Esophagus muscularis mucosa (tissue), 4 donors: ENCODE data around the gene ABHD16B. TPM values are rescaled to one million over a fixed set of nuclear protein-coding genes. Genes with fewer than 3 reads are reported as not detected.

Experiments used
- DNase-seq: peaks from one replicate; pipeline ENCODE4 v3.0.0-alpha.2; 2017; ENCODE audit errors: extremely low spot score
- H3K27ac ChIP-seq, 4 donors: fragments of 200-600 bp; sonication (generic); replicated peaks in 1 of 4; 1 replicate in 3 of 4; 2 replicates in 1 of 4; pipeline ENCODE4 v1.5.1; 2016 to 2019; ENCODE audit warnings: mild to moderate bottlenecking in 1 of 4
- H3K27me3 ChIP-seq, 4 donors: fragments of 200-600 bp; sonication (generic); one replicate each; pipeline versions ENCODE4 v1.5.1 to v1.6.0; 2016 to 2019
- H3K36me3 ChIP-seq, 4 donors: fragments of 200-600 bp; sonication (generic); one replicate each; pipeline ENCODE4 v1.5.1; 2016 to 2019
- H3K4me1 ChIP-seq, 4 donors: fragments of 200-600 bp; sonication (generic); one replicate each; pipeline ENCODE4 v1.5.1; 2016 to 2019
- H3K4me3 ChIP-seq, 4 donors: fragments of 200-600 bp; sonication (generic); 1 replicate in 2 of 4; 2 replicates in 2 of 4; pipeline ENCODE4 v1.5.1; 2016 to 2019; ENCODE audit warnings: mild to moderate bottlenecking in 4 of 4, moderate library complexity in 1 of 4
- H3K9me3 ChIP-seq, 4 donors: fragments of 200-600 bp; sonication (generic); 1 replicate in 3 of 4; 2 replicates in 1 of 4; pipeline ENCODE4 v1.5.1; 2016 to 2019
- EP300 ChIP-seq: sonication (generic); formaldehyde crosslinking; IDR thresholded peaks from one replicate; pipeline ENCODE4 v1.6.1; 2017; ENCODE audit warnings: antibody characterized with exemption
- POLR2A ChIP-seq: fragments of 450-650 bp; IDR thresholded peaks from one replicate; pipeline ENCODE4 v1.6.1; 2017; ENCODE audit warnings: antibody characterized with exemption, moderate library complexity, mild to moderate bottlenecking, low read depth
- POLR2AphosphoS5 ChIP-seq, 2 donors: sonication (generic); formaldehyde crosslinking; IDR thresholded peaks; one replicate each; pipeline ENCODE4 v1.6.1; 2017; ENCODE audit warnings: antibody characterized with exemption in 2 of 2
- WGBS: methylation state at CpG from one replicate; pipeline ENCODE4 v1.1.5; 2018; 5-methylcytosine and 5-hydroxymethylcytosine counted together
- intact Hi-C: fragments of 100-400 bp; cut with DNase I; formaldehyde crosslinking; loops from one replicate; pipeline ENCODE4 v1.15.1; 2023
- total RNA-seq, 4 donors: library from RNA; depleted of rRNA; stranded (reverse); fragments of >200 nt; gene quantifications; one replicate each; pipeline versions ENCODE4 v1.1.0 to v1.2.1, GENCODE V29; 2016
- TF ChIP-seq, protein P1 (sequence below), 3 experiments: fragments of 200-600 bp in 2 of 3; fragments of 450-650 bp in 1 of 3; sonication (generic) in 2 of 3; IDR thresholded peaks; one replicate each; pipeline ENCODE4 v1.5.1; 2017 to 2019; ENCODE audit warnings: antibody characterized with exemption in 3 of 3, mild to moderate bottlenecking in 2 of 3, moderate library complexity in 1 of 3

Gene ABHD16B
- total RNA-seq, 4 donors from 2014 or later = not detected

DNA sequence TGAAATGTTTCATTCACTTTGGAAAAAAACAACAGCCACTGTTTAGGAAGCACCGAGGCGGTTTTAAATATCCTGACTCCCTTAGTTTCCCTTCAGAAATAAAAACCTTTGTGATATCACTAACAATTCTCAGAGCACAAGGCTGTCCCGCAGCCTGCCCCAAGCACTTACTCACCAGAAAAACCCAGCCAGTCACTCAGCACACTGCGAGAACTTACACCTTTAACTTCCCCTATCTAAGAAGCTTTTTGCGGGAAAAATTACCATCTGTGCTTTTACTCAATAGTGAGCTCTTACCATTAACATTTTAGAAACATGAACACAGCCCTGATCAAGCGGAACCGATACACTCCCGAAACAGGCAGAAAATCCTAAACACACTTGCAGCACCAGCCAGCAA, 39.5 kb upstream of the ABHD16B start:
- DNase-seq = no peak
- intact Hi-C loops = no loop called here
- H3K27me3 ChIP-seq = peaks cover 0 to 7% (median 0%) of the 10 kb centered on the region in 4 donors
- H3K4me3 ChIP-seq = no peak overlapping the region
- no peaks in the 10 kb centered on the region for H3K9me3 ChIP-seq
- peaks cover 6 to 27% (median 9%) of the 10 kb centered on the region in 4 donors for H3K4me1 ChIP-seq
- WGBS = 92% methylated on average over 8 of the region's 8 CpGs
- H3K36me3 ChIP-seq = peaks cover 0 to 3% (median 0%) of the 10 kb centered on the region in 4 donors
- no peak overlapping the region for H3K27ac ChIP-seq
- TF ChIP-seq EP300 = no peak
- TF ChIP-seq, protein P1, sequence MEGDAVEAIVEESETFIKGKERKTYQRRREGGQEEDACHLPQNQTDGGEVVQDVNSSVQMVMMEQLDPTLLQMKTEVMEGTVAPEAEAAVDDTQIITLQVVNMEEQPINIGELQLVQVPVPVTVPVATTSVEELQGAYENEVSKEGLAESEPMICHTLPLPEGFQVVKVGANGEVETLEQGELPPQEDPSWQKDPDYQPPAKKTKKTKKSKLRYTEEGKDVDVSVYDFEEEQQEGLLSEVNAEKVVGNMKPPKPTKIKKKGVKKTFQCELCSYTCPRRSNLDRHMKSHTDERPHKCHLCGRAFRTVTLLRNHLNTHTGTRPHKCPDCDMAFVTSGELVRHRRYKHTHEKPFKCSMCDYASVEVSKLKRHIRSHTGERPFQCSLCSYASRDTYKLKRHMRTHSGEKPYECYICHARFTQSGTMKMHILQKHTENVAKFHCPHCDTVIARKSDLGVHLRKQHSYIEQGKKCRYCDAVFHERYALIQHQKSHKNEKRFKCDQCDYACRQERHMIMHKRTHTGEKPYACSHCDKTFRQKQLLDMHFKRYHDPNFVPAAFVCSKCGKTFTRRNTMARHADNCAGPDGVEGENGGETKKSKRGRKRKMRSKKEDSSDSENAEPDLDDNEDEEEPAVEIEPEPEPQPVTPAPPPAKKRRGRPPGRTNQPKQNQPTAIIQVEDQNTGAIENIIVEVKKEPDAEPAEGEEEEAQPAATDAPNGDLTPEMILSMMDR (IDR thresholded peaks at IDR 0.05) = no peak
- no peak for TF ChIP-seq POLR2AphosphoS5 (IDR thresholded peaks at IDR 0.05)
- no peak for TF ChIP-seq POLR2A

DNA sequence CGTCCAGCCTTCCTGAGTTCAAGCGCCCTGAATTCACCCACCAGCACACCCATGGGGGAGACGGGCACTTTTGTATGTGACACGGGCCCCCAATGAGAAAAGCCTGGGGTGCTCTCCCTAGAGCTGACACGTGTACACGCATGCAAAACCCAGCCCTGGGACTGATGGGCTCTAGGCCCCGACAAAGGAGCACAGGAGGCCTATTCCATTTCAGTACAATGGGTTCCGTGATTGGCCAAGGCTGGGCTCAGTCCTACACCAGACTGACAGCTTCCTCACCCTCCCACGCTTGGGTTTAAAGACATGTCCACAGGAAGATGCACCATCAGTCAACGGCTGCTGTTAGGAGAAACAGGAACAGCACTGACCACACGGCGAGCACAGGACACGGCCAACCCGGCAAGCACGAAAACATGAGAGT, 39.0 kb upstream of the ABHD16B start:
- 77% methylated on average over 14 of the region's 15 CpGs for WGBS

DNA sequence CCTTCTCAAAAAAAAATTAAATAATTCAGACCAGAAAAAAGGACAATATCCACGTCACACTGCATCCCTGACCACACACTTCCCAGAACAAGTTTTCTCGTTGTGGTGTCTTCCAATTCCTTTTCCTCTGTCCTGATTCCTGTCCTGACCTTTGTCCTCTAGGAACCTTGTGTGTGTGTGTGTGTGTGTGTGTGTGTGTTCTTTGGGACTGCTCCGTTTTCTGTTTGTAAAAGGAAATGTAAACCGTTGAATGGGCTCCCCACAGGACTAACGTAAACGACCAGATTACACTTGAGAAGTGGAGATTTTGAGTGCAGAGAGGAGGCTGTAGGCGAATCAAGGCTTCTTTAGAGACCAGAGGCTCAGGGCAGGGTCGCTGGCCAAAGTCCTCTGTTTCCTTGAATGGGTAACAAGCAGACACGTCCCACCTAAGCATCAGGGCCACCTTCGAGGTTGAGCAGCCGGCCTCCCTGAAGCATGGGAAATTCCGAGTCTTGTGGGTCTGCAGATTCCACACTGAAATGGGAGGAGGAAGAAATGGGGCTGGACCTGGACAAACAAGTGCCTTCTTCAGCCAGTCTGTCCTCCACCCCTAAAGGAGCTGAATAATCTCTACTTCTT, 37.5 kb upstream of the ABHD16B start:
- TF ChIP-seq EP300 (no peak), POLR2A (no peak), POLR2AphosphoS5 (IDR thresholded peaks at IDR 0.05) (no peak)
- TF ChIP-seq, protein P1 (IDR thresholded peaks at IDR 0.05) = no peak
- H3K9me3 ChIP-seq = no peaks in the 10 kb centered on the region
- intact Hi-C loops = no loop called here
- H3K27me3 ChIP-seq = peaks cover 0 to 15% (median 0%) of the 10 kb centered on the region in 4 donors
- H3K4me1 ChIP-seq = peaks cover 7 to 33% (median 21%) of the 10 kb centered on the region in 4 donors
- peaks cover 0 to 3% (median 0%) of the 10 kb centered on the region in 4 donors for H3K36me3 ChIP-seq
- DNase-seq = no peak
- no peak overlapping the region for H3K4me3 ChIP-seq
- 77% methylated on average over 12 of the region's 12 CpGs for WGBS
- H3K27ac ChIP-seq = no peak overlapping the region

More for the DNA sequence above, 39.0 kb upstream of the ABHD16B start:
- H3K27me3 ChIP-seq = peaks cover 0 to 11% (median 0%) of the 10 kb centered on the region in 4 donors
- intact Hi-C loops = no loop called here
- H3K27ac ChIP-seq = no peak overlapping the region
- peaks cover 0 to 3% (median 0%) of the 10 kb centered on the region in 4 donors for H3K36me3 ChIP-seq
- H3K4me3 ChIP-seq = no peak overlapping the region
- TF ChIP-seq, protein P1 (IDR thresholded peaks at IDR 0.05) = no peak
- TF ChIP-seq POLR2A (no peak), POLR2AphosphoS5 (IDR thresholded peaks at IDR 0.05) (no peak), EP300 (no peak)
- H3K9me3 ChIP-seq = no peaks in the 10 kb centered on the region
- peaks cover 5 to 31% (median 11%) of the 10 kb centered on the region in 4 donors for H3K4me1 ChIP-seq
- no peak for DNase-seq

DNA sequence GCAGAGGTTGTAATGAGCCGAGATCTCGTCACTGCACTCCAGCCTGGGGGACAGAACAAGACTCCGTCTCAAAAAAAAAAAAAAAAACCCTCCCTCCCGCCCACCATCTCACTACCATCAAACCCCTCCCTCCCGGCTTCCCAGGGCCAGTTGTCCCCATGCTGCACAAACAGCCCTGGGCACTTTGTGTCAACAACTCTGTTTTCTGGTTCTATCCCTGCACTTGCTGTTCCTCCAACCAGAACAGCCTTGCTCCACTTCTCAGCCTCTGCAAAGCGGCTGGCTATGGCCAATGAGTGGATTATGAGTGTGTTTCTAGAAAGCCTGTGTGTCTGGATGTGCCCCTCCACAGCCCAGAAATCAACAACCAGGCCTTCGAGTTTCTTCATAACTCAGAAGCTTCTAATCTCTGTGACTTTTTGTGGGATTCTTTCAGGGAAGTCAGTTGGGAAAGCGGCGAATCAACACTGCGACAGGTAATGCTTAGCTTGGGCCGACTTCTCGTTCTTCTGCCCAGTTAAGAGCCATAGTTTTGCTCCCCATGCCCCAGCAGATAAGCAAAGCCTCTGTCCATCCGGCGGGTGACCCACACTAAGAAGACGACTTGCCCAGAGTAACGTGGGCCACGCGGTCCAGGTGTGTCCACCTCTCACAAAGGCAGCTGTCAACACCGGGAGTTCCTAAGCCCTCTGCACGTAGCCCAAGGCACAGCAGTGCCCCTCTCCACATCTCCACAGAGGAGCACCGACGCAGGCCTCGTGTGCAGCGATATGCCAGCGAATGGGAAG, 35.8 kb upstream of the ABHD16B start:
- 93% methylated on average over 25 of the region's 25 CpGs for WGBS
- DNase-seq = no peak
- Histone ChIP-seq H3K4me1 (peaks cover 17 to 29% (median 26%) of the 10 kb centered on the region in 4 donors), H3K27me3 (peaks cover 0 to 31% (median 0%) of the 10 kb centered on the region in 4 donors), H3K27ac (no peak overlapping the region), H3K4me3 (no peak overlapping the region), H3K9me3 (no peaks in the 10 kb centered on the region), H3K36me3 (peaks cover 0 to 3% (median 0%) of the 10 kb centered on the region in 4 donors)
- no peak for TF ChIP-seq POLR2A
- no peak for TF ChIP-seq EP300
- TF ChIP-seq POLR2AphosphoS5 (IDR thresholded peaks at IDR 0.05) = no peak
- TF ChIP-seq, protein P1 (IDR thresholded peaks at IDR 0.05) = no peak
- intact Hi-C loops = no loop called here
